Esophagus squamous epithelium (tissue), 5 donors: ENCODE results near the gene ZFYVE28. TPM values are rescaled to one million over a fixed set of nuclear protein-coding genes. Genes with fewer than 3 reads are reported as not detected.

Experiments used
- DNase-seq: peaks from one replicate; lab custom pipeline; 2025; lab: John Stamatoyannopoulos, UW
- H3K27ac ChIP-seq, 4 donors: fragments of 200-600 bp; sonication (generic); one replicate each; pipeline ENCODE4 v1.5.1; 2016 to 2019; ENCODE audit warnings: mild to moderate bottlenecking in 1 of 4
- H3K27me3 ChIP-seq, 4 donors: fragments of 200-600 bp; sonication (generic); 1 replicate in 3 of 4; 2 replicates in 1 of 4; pipeline versions ENCODE4 v1.5.1 to v1.6.0; 2017 to 2021; ENCODE audit warnings: antibody characterized with exemption in 1 of 4
- H3K36me3 ChIP-seq, 3 donors: fragments of 200-600 bp; sonication (generic); one replicate each; pipeline ENCODE4 v1.5.1; 2016 to 2019
- H3K4me1 ChIP-seq, 3 donors: fragments of 200-600 bp; sonication (generic); one replicate each; pipeline ENCODE4 v1.5.1; 2017 to 2019
- H3K4me3 ChIP-seq, 4 donors: fragments of 200-600 bp; sonication (generic); 1 replicate in 3 of 4; 2 replicates in 1 of 4; pipeline ENCODE4 v1.5.1; 2016 to 2019; ENCODE audit warnings: mild to moderate bottlenecking in 2 of 4, moderate library complexity in 1 of 4
- H3K9me3 ChIP-seq, 3 donors: fragments of 200-600 bp; sonication (generic); one replicate each; pipeline ENCODE4 v1.5.1; 2016 to 2019
- CTCF ChIP-seq, 6 experiments: fragments of 450-650 bp in 4 of 6; fragments of 200-600 bp in 2 of 6; sonication (generic) in 2 of 6; IDR thresholded peaks; one replicate each; pipeline ENCODE4 v1.5.1; 2016 to 2019; ENCODE audit warnings: antibody characterized with exemption in 6 of 6, mild to moderate bottlenecking in 4 of 6, moderate library complexity in 4 of 6
- POLR2A ChIP-seq, 4 donors: fragments of 450-650 bp; IDR thresholded peaks; one replicate each; pipeline ENCODE4 v1.6.1; 2017; ENCODE audit warnings: antibody characterized with exemption in 4 of 4, mild to moderate bottlenecking in 4 of 4, moderate library complexity in 3 of 4
- WGBS, 2 donors: methylation state at CpG; one replicate each; pipeline ENCODE4 v1.1.5; 2018; 5-methylcytosine and 5-hydroxymethylcytosine counted together
- intact Hi-C: fragments of 100-400 bp; cut with DNase I; formaldehyde crosslinking; loops from one replicate; pipeline ENCODE4 v1.15.0; 2022
- total RNA-seq, 4 donors: library from RNA; depleted of rRNA; stranded (reverse); fragments of >200 nt; gene quantifications; one replicate each; pipeline ENCODE4 v1.1.0, GENCODE V29; 2016
- donor health status: DM: yes; HTN: yes; CAD: no.

Gene ZFYVE28
- total RNA-seq, 4 donors from 2014 or later = 5.1 to 8.5 (median 8.2) TPM

GRCh38 chr4:2318885-2319284 lies 99.6 kb downstream of the ZFYVE28 start:
- Histone ChIP-seq H3K4me1 (no peaks in the 10 kb centered on the region), H3K36me3 (no peaks in the 10 kb centered on the region), H3K27me3 (no peaks in the 10 kb centered on the region), H3K4me3 (no peak overlapping the region), H3K9me3 (no peaks in the 10 kb centered on the region), H3K27ac (no peak overlapping the region)
- intact Hi-C loops = no loop called here
- no peak for DNase-seq
- TF ChIP-seq CTCF (IDR thresholded peaks at IDR 0.05) (no peak), POLR2A (IDR thresholded peaks at IDR 0.05) (no peak)
- 86 to 87% methylated on average over 8 of the region's 10 CpGs for WGBS, 2 donors

- no peak for DNase-seq
Observed at GRCh38 chr4:2318476-2318875, 100.0 kb downstream of the ZFYVE28 start.

GRCh38 chr4:2313366-2313765 lies 105.1 kb downstream of the ZFYVE28 start:
- WGBS, 2 donors = 71 to 73% methylated on average over 5 of the region's 5 CpGs
- TF ChIP-seq CTCF (IDR thresholded peaks at IDR 0.05) (no peak), POLR2A (IDR thresholded peaks at IDR 0.05) (no peak)
- no peak for DNase-seq

More at GRCh38 chr4:2318476-2318875, 100.0 kb downstream of the ZFYVE28 start:
- Histone ChIP-seq H3K4me1 (no peaks in the 10 kb centered on the region), H3K27ac (no peak overlapping the region), H3K36me3 (no peaks in the 10 kb centered on the region), H3K4me3 (no peak overlapping the region), H3K27me3 (no peaks in the 10 kb centered on the region), H3K9me3 (no peaks in the 10 kb centered on the region)
- 76 to 92% methylated on average over 5 to 7 of the region's 12 CpGs for WGBS, 2 donors
- intact Hi-C loops = no loop called here
- TF ChIP-seq POLR2A (IDR thresholded peaks at IDR 0.05) (no peak), CTCF (IDR thresholded peaks at IDR 0.05) (no peak)

GRCh38 chr4:2306773-2307410 lies 111.6 kb downstream of the ZFYVE28 start:
- intact Hi-C loops = no loop called here
- TF ChIP-seq POLR2A (IDR thresholded peaks at IDR 0.05) (no peak), CTCF (IDR thresholded peaks at IDR 0.05) (no peak)
- Histone ChIP-seq H3K27ac (no peak overlapping the region), H3K4me1 (no peaks in the 10 kb centered on the region), H3K4me3 (no peak overlapping the region), H3K27me3 (no peaks in the 10 kb centered on the region), H3K9me3 (peaks cover 0 to 5% (median 0%) of the 10 kb centered on the region in 3 donors), H3K36me3 (no peaks in the 10 kb centered on the region)
- no peak for DNase-seq
- WGBS, 2 donors = 85 to 92% methylated on average over 10 of the region's 10 CpGs

More at GRCh38 chr4:2313366-2313765, 105.1 kb downstream of the ZFYVE28 start:
- no peaks in the 10 kb centered on the region for H3K4me1 ChIP-seq
- no peak overlapping the region for H3K4me3 ChIP-seq
- H3K27me3 ChIP-seq = no peaks in the 10 kb centered on the region
- no peaks in the 10 kb centered on the region for H3K36me3 ChIP-seq
- H3K9me3 ChIP-seq = peaks cover 0 to 5% (median 0%) of the 10 kb centered on the region in 3 donors
- intact Hi-C loops = no loop called here
- H3K27ac ChIP-seq = no peak overlapping the region

GRCh38 chr4:2305766-2306501 lies 112.5 kb downstream of the ZFYVE28 start:
- Histone ChIP-seq H3K36me3 (no peaks in the 10 kb centered on the region), H3K27ac (no peak overlapping the region), H3K4me1 (peaks cover 0 to 6% (median 0%) of the 10 kb centered on the region in 3 donors), H3K27me3 (no peaks in the 10 kb centered on the region), H3K9me3 (peaks cover 0 to 5% (median 0%) of the 10 kb centered on the region in 3 donors), H3K4me3 (no peak overlapping the region)
- TF ChIP-seq POLR2A (IDR thresholded peaks at IDR 0.05) (no peak), CTCF (IDR thresholded peaks at IDR 0.05) (no peak)
- intact Hi-C loops = no loop called here
- 79 to 81% methylated on average over 8 to 11 of the region's 11 CpGs for WGBS, 2 donors
- DNase-seq = no peak
